HepG2 (cell line): Measurements from ENCODE around the gene SPATA21. TPM values are rescaled to one million over a fixed set of nuclear protein-coding genes. Genes with fewer than 3 reads are reported as not detected.

Experiments
- ARID3A ChIP-seq: IDR thresholded peaks from 2 replicates; pipeline ENCODE4 v1.6.1; 2012; ENCODE audit warnings: low read depth, low read length, improper control_type of control experiment
- CCAR2 ChIP-seq: fragments of 200-400 bp; formaldehyde crosslinking; optimal IDR thresholded peaks from 2 replicates; pipeline ENCODE3; 2018; ENCODE audit warnings: low read depth, mild to moderate bottlenecking, low read length, moderate library complexity
- CREBL2 ChIP-seq: sonication (generic); formaldehyde crosslinking; IDR thresholded peaks from 2 replicates; pipeline ENCODE4 v1.8.1; 2023; ENCODE audit warnings: missing genetic modification reagents, mild to moderate bottlenecking, borderline replicate concordance
- E2F1 ChIP-seq: sonication (generic); formaldehyde crosslinking; IDR thresholded peaks from 2 replicates; pipeline ENCODE4 v1.5.0; 2020; ENCODE audit warnings: missing genetic modification reagents
- FOXO4 ChIP-seq: sonication (generic); formaldehyde crosslinking; conservative IDR thresholded peaks from 2 replicates; pipeline ENCODE4 v1.8.1; 2023; ENCODE audit warnings: missing genetic modification reagents
- GABPB1 ChIP-seq: IDR thresholded peaks from 2 replicates; pipeline ENCODE4 v1.6.1; 2016; ENCODE audit warnings: mild to moderate bottlenecking, missing genetic modification reagents, moderate library complexity, missing compliant biosample characterization
- MLX ChIP-seq: IDR thresholded peaks from 2 replicates; pipeline ENCODE4 v1.6.1; 2016
- MTA1 ChIP-seq: sonication (generic); formaldehyde crosslinking; IDR thresholded peaks from 2 replicates; pipeline ENCODE4 v1.4.0; 2020; ENCODE audit warnings: missing genetic modification reagents, mild to moderate bottlenecking, borderline replicate concordance
- NFE2L1 ChIP-seq: sonication (generic); formaldehyde crosslinking; IDR thresholded peaks from 2 replicates; pipeline ENCODE4 v1.4.0; 2020; ENCODE audit warnings: missing genetic modification reagents, mild to moderate bottlenecking, borderline replicate concordance
- NR2F2 ChIP-seq: IDR thresholded peaks from 2 replicates; pipeline ENCODE4 v1.6.1; 2012; ENCODE audit warnings: low read depth, inconsistent platforms, borderline replicate concordance
- PRMT3 ChIP-seq: sonication (generic); formaldehyde crosslinking; IDR thresholded peaks from 2 replicates; pipeline ENCODE4 v1.8.1; 2022; ENCODE audit warnings: low read depth, mild to moderate bottlenecking, moderate library complexity, missing genetic modification reagents, borderline replicate concordance
- SUZ12 ChIP-seq: fragments of 150-350 bp; IDR thresholded peaks from 2 replicates; pipeline ENCODE4 v1.6.1; 2014; ENCODE audit warnings: low read depth, low read length
- TCF12 ChIP-seq, 2 experiments: fragments of 450-650 bp in 1 of 2; sonication (generic) in 1 of 2; formaldehyde crosslinking in 1 of 2; IDR thresholded peaks; 2 replicates each; pipeline versions ENCODE4 v1.6.1 to v1.8.0; 2017 to 2022; ENCODE audit warnings: antibody characterized with exemption in 1 of 2, mild to moderate bottlenecking in 1 of 2, missing genetic modification reagents in 1 of 2, moderate library complexity in 1 of 2
- TRAFD1 ChIP-seq: sonication (generic); formaldehyde crosslinking; IDR thresholded peaks from 2 replicates; pipeline ENCODE4 v1.5.1; 2020; ENCODE audit warnings: missing genetic modification reagents, mild to moderate bottlenecking, borderline replicate concordance
- ZFP41 ChIP-seq: sonication (generic); formaldehyde crosslinking; IDR thresholded peaks from 2 replicates; pipeline ENCODE4 v1.4.0; 2020; ENCODE audit warnings: mild to moderate bottlenecking, missing genetic modification reagents, borderline replicate concordance
- ZKSCAN8 ChIP-seq: IDR thresholded peaks from 2 replicates; pipeline ENCODE4 v1.6.1; 2016; ENCODE audit warnings: borderline replicate concordance, missing genetic modification reagents, missing compliant biosample characterization
- ZNF333 ChIP-seq: sonication (generic); formaldehyde crosslinking; IDR thresholded peaks from 2 replicates; pipeline ENCODE4 v1.4.0; 2020; ENCODE audit warnings: mild to moderate bottlenecking, missing genetic modification reagents, borderline replicate concordance
- ZNF432 ChIP-seq: sonication (generic); formaldehyde crosslinking; IDR thresholded peaks from 2 replicates; pipeline ENCODE4 v1.5.0; 2020; ENCODE audit warnings: missing genetic modification reagents, mild to moderate bottlenecking, borderline replicate concordance
- ZSCAN30 ChIP-seq: sonication (generic); formaldehyde crosslinking; IDR thresholded peaks from 2 replicates; pipeline ENCODE4 v1.5.0; 2020; ENCODE audit warnings: mild to moderate bottlenecking, missing genetic modification reagents
- polyA plus RNA-seq, 8 experiments: library from polyadenylated mRNA; depleted of rRNA in 3 of 8; stranded (reverse) in 7 of 8; unstranded in 1 of 8; fragments of >200 nt; fragmentation: Illumina TruSeq in 4 of 8; extraction: Trizol in 4 of 8; gene quantifications; 2 replicates each; pipeline versions ENCODE4 v1.2.1 to v1.2.3, GENCODE V29; 2011 to 2016; ENCODE audit warnings: low read depth in 4 of 8, missing spikeins in 1 of 8, mixed read lengths in 1 of 8; ENCODE audit not compliant: insufficient read depth in 1 of 8
- total RNA-seq, 5 experiments: library from RNA; depleted of rRNA; stranded (reverse); fragments of >200 nt; fragmentation: Illumina TruSeq; extraction: Trizol; gene quantifications; 2 replicates each; pipeline ENCODE4 v1.2.3, GENCODE V29; 2016; ENCODE audit warnings: low read depth in 1 of 5

The SPATA21 gene
- total and polyA plus RNA-seq, 2 of the 13 experiments (the other 11 are each of a cell fraction or from before 2014, with no cell fraction given): 0.80 to 1.4 TPM

- TF ChIP-seq TCF12 (IDR thresholded peaks at IDR 0.05): no peak
- TF ChIP-seq TCF12 (CRISPR knock-in tag; IDR thresholded peaks at IDR 0.05): peak; percentile 61; the same call in 1 of the 2 replicates
- no peak for TF ChIP-seq FOXO4
- peak; percentile 79; the same call in 1 of the 2 replicates for TF ChIP-seq E2F1 (CRISPR knock-in tag)
- no peak for TF ChIP-seq TRAFD1 (CRISPR knock-in tag)
- TF ChIP-seq CCAR2: no peak
- TF ChIP-seq PRMT3: no peak
- TF ChIP-seq ZSCAN30 (CRISPR knock-in tag): no peak
- 0 out of 2 replicates have a peak, but pooled peaks have one; percentile 54 for TF ChIP-seq ZNF432 (CRISPR knock-in tag)
- peak; percentile 12; the same call in 1 of the 2 replicates for TF ChIP-seq ZKSCAN8
- TF ChIP-seq CREBL2 (CRISPR knock-in tag): peak; percentile 63; the same call in 1 of the 2 replicates
- TF ChIP-seq SUZ12: no peak
- no peak; the same call in 1 of the 2 replicates for TF ChIP-seq ZNF333
- no peak for TF ChIP-seq NFE2L1 (CRISPR knock-in tag)
- TF ChIP-seq ARID3A: no peak
- peak; percentile 87 for TF ChIP-seq GABPB1 (CRISPR knock-in tag)
- TF ChIP-seq NR2F2: no peak
- TF ChIP-seq MTA1 (CRISPR knock-in tag): peak; percentile 76; the same call in 1 of the 2 replicates
- TF ChIP-seq MLX (CRISPR knock-in tag): 0 out of 2 replicates have a peak, but pooled peaks have one; percentile 11
- TF ChIP-seq ZFP41 (CRISPR knock-in tag): no peak
Observed at GRCh38 chr1:16367258-16367967, 69.8 kb downstream of the SPATA21 start (continued).
